Prostate gland (tissue), 2 donors: ENCODE measurements around the gene CSNK1G3. TPM values are rescaled to one million over a fixed set of nuclear protein-coding genes. Genes with fewer than 3 reads are reported as not detected.

Experiments
- DNase-seq: peaks from one replicate; pipeline ENCODE4 v3.0.0-alpha.2; 2019; ENCODE audit warnings: low spot score
- H3K27ac ChIP-seq, 2 donors: fragments of 200-600 bp; sonication (generic); 2 replicates each; pipeline ENCODE4 v1.5.1; 2017 to 2019
- H3K27me3 ChIP-seq: fragments of 200-600 bp; sonication (generic); replicated peaks from 2 replicates; pipeline ENCODE4 v1.5.1; 2019; ENCODE audit not compliant: insufficient read depth
- H3K36me3 ChIP-seq, 2 donors: fragments of 200-600 bp; sonication (generic); 1 replicate in 1 of 2; 2 replicates in 1 of 2; pipeline versions ENCODE4 v1.5.1 to v1.8.1; 2017 to 2019
- H3K4me1 ChIP-seq: fragments of 200-600 bp; sonication (generic); replicated peaks from 2 replicates; pipeline ENCODE4 v1.5.1; 2019
- H3K4me3 ChIP-seq, 2 donors: fragments of 200-600 bp; sonication (generic); 2 replicates each; pipeline ENCODE4 v1.5.1; 2017 to 2019
- H3K9me3 ChIP-seq: fragments of 200-600 bp; sonication (generic); 2 replicates; pipeline ENCODE4 v1.5.1; 2017
- CTCF ChIP-seq, 4 experiments: fragments of 200-600 bp in 2 of 4; fragments of 450-650 bp in 2 of 4; sonication (generic) in 2 of 4; IDR thresholded peaks; 1 replicate in 3 of 4; 2 replicates in 1 of 4; pipeline ENCODE4 v1.5.1; 2016 to 2019; ENCODE audit warnings: antibody characterized with exemption in 4 of 4, mild to moderate bottlenecking in 2 of 4, moderate library complexity in 2 of 4
- POLR2A ChIP-seq: fragments of 450-650 bp; IDR thresholded peaks from one replicate; pipeline ENCODE4 v1.6.1; 2016; ENCODE audit warnings: antibody characterized with exemption, mild to moderate bottlenecking
- POLR2AphosphoS5 ChIP-seq: sonication (generic); formaldehyde crosslinking; IDR thresholded peaks from one replicate; pipeline ENCODE4 v1.6.1; 2017; ENCODE audit warnings: antibody characterized with exemption
- WGBS: methylation state at CpG from one replicate; pipeline ENCODE4 v1.1.5; 2018; 5-methylcytosine and 5-hydroxymethylcytosine counted together
- intact Hi-C: fragments of 100-400 bp; cut with DNase I; formaldehyde crosslinking; loops from one replicate; pipeline ENCODE4 v1.14.2; 2022
- total RNA-seq, 2 donors: library from RNA; depleted of rRNA; stranded (reverse); fragments of >200 nt; gene quantifications; one replicate each; pipeline ENCODE4 v1.1.0, GENCODE V29; 2016

Gene CSNK1G3
- total RNA-seq, 2 donors from 2014 or later, result 37.1 to 43.1 TPM

DNA sequence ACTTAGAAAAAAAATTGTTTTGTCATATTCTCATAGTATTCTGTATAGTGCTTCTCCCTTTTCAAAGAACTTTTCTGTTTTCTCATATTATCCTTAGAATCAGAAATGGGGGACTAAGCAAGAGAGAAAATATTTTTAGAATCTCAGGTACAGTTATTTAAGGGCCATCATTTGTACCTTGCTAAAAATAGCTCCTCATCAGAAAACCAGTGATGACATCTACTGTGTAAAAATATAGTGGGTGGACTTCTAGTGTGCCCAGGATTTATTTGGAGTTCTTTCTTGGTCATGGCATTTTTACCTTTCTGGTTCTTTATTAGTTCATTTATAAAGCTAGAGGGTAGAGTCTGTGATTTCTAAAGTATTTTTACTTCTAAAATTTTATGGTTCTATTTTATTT is 82.5 kb downstream of the CSNK1G3 start:
- DNase-seq, result no peak
- H3K4me3 ChIP-seq, result no peak overlapping the region
- TF ChIP-seq CTCF (IDR thresholded peaks at IDR 0.05) (no peak), POLR2A (no peak), POLR2AphosphoS5 (no peak)
- no peaks in the 10 kb centered on the region for H3K4me1 ChIP-seq
- no peak overlapping the region for H3K27ac ChIP-seq
- H3K36me3 ChIP-seq, result no peaks in the 10 kb centered on the region
- H3K9me3 ChIP-seq, result no peaks in the 10 kb centered on the region
- no peaks in the 10 kb centered on the region for H3K27me3 ChIP-seq
- intact Hi-C loops, result no loop called here

GRCh38 chr5:123597018-123597417 is 85.0 kb downstream of the CSNK1G3 start:
- H3K4me3 ChIP-seq, result no peak overlapping the region
- H3K27ac ChIP-seq, result no peak overlapping the region
- no peak for DNase-seq
- no peak for TF ChIP-seq CTCF (IDR thresholded peaks at IDR 0.05)
- TF ChIP-seq POLR2AphosphoS5, result no peak
- TF ChIP-seq POLR2A, result no peak
- H3K9me3 ChIP-seq, result no peaks in the 10 kb centered on the region
- intact Hi-C loops, result no loop called here
- H3K36me3 ChIP-seq, result no peaks in the 10 kb centered on the region
- 97% methylated on average over 1 of the region's 1 CpG for WGBS
- H3K27me3 ChIP-seq, result no peaks in the 10 kb centered on the region
- H3K4me1 ChIP-seq, result no peaks in the 10 kb centered on the region

- no peak for DNase-seq
- Histone ChIP-seq H3K4me3 (no peak overlapping the region), H3K36me3 (no peaks in the 10 kb centered on the region), H3K27ac (no peak overlapping the region), H3K9me3 (no peaks in the 10 kb centered on the region), H3K4me1 (no peaks in the 10 kb centered on the region), H3K27me3 (no peaks in the 10 kb centered on the region)
- 85% methylated on average over 5 of the region's 5 CpGs for WGBS
- intact Hi-C loops, result no loop called here
- TF ChIP-seq POLR2A, result no peak
Measured at GRCh38 chr5:123598028-123598689, 86.2 kb downstream of the CSNK1G3 start.

- no peaks in the 10 kb centered on the region for H3K9me3 ChIP-seq
- no peaks in the 10 kb centered on the region for H3K36me3 ChIP-seq
- no peak for DNase-seq
- no peak overlapping the region for H3K27ac ChIP-seq
- intact Hi-C loops, result no loop called here
- WGBS, result 76% methylated on average over 2 of the region's 2 CpGs
- H3K4me1 ChIP-seq, result no peaks in the 10 kb centered on the region
- no peaks in the 10 kb centered on the region for H3K27me3 ChIP-seq
- no peak for TF ChIP-seq CTCF (IDR thresholded peaks at IDR 0.05)
- no peak for TF ChIP-seq POLR2A
- TF ChIP-seq POLR2AphosphoS5, result no peak
- H3K4me3 ChIP-seq, result no peak overlapping the region
Measured at GRCh38 chr5:123599171-123599570, 87.2 kb downstream of the CSNK1G3 start.

DNA sequence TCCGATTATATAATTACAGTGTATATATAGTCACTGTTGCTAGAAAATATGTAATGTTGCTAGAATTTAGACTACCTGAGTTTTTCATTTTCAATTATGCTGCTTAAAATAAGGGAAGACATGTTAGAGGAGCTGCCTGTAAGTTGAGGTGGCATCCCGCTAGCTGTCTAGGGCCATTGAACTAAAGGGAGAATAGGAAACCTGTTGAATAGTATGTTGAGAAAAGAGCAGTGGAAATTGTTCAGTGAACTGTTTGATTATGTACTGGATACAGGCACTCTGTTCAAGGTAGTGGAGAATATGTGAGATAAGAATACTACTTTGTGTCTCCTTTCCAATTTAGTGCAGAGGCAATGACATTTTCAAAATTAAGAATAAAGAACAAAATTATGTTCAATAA is 89.6 kb downstream of the CSNK1G3 start:
- Histone ChIP-seq H3K27ac (no peak overlapping the region), H3K4me3 (no peak overlapping the region), H3K9me3 (no peaks in the 10 kb centered on the region), H3K27me3 (no peaks in the 10 kb centered on the region), H3K4me1 (no peaks in the 10 kb centered on the region), H3K36me3 (no peaks in the 10 kb centered on the region)
- intact Hi-C loops, result no loop called here
- 98% methylated on average over 2 of the region's 2 CpGs for WGBS
- TF ChIP-seq POLR2A (no peak), POLR2AphosphoS5 (no peak), CTCF (IDR thresholded peaks at IDR 0.05) (no peak)
- DNase-seq, result no peak
